ENCODE measurements around the gene NOX4.
"Not testable (repeated sequence)": the region's sequence is repeated elsewhere in the genome, so short reads cannot be mapped to it uniquely, and the experiment has no call there.

DNA sequence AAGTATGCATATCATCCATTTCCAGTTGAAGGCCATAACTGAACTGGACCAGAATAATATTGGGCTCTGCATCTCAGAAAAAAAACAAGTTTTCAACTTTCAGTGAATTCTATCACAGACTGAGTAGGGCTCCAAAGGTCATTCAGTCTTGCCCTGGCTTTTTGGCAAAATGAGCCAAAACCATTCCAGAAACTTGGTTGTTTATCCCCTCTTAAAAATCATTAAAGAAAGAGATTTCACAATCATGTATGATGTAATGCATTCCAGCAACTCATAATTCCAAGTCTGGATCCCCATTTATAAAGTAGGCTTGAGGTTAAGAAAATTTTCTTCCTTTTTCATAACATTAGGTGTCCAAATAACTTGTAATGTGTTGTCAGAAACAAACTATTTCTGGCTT, 150.7 kb downstream of the NOX4 start:
- not testable (repeated sequence) for TF ChIP-seq POLR2A (IDR thresholded peaks at IDR 0.05)
- TF ChIP-seq EP300 (IDR thresholded peaks at IDR 0.05) = peak; percentile 36 to 81
